Left renal cortex interstitium (tissue), 4 donors: ENCODE data around the gene PERM1. TPM values are rescaled to one million over a fixed set of nuclear protein-coding genes. Genes with fewer than 3 reads are reported as not detected.

Source experiments
- polyA plus RNA-seq, 4 donors: library from polyadenylated mRNA; unstranded; fragments of 120-200 nt; gene quantifications; one replicate each; pipeline ENCODE4 v1.2.1, GENCODE V29; 2013; ENCODE audit not compliant: insufficient read length in 4 of 4

The PERM1 gene
- polyA plus RNA-seq, 4 donors = 0.30 to 0.46 TPM; not detected in 2

Other genes with a start within 250 kb of the PERM1 start
- 100 to 1,000 TPM in 2 of 4 donors, 10 to 100 TPM in 2; 44.0 to 107 (median 86.6) TPM for gene SAMD11, start 58.2 kb downstream of the PERM1 start, polyA plus RNA-seq
- gene NOC2L, start 22.8 kb downstream of the PERM1 start, polyA plus RNA-seq = 10 to 100 TPM; 55.8 to 70.0 (median 64.6) TPM
- gene KLHL17, start 21.5 kb downstream of the PERM1 start, polyA plus RNA-seq = 10 to 100 TPM in 2 of 4 donors, 1 to 10 TPM in 2; 7.3 to 18.8 (median 12.1) TPM
- gene PLEKHN1, start 15.6 kb downstream of the PERM1 start, polyA plus RNA-seq = under 1 TPM; 0.13 to 0.70 (median 0.32) TPM
- gene HES4, start 18.0 kb upstream of the PERM1 start, polyA plus RNA-seq = 10 to 100 TPM; 15.9 to 41.0 (median 35.2) TPM
- gene ISG15, start 31.4 kb upstream of the PERM1 start, polyA plus RNA-seq = 10 to 100 TPM; 12.8 to 19.8 (median 16.2) TPM
- gene AGRN, start 38.0 kb upstream of the PERM1 start, polyA plus RNA-seq = 100 to 1,000 TPM; 176 to 318 (median 282) TPM
- gene RNF223, start 92.2 kb upstream of the PERM1 start, polyA plus RNA-seq = under 1 TPM; 0.32 to 0.78 (median 0.69) TPM
- gene C1orf159, start 134.0 kb upstream of the PERM1 start, polyA plus RNA-seq = 10 to 100 TPM in 3 of 4 donors, 1 to 10 TPM in 1; 5.5 to 24.1 (median 14.1) TPM
- 1 to 10 TPM in 1 of 4 donors, under 1 TPM in 3; 0.41 to 1.1 (median 0.63) TPM for gene TTLL10, start 191.8 kb upstream of the PERM1 start, polyA plus RNA-seq
- gene TNFRSF18, start 224.5 kb upstream of the PERM1 start, polyA plus RNA-seq = under 1 TPM; 0.29 to 0.79 (median 0.53) TPM
- 1 to 10 TPM; 1.7 to 3.1 (median 2.0) TPM for gene TNFRSF4, start 232.1 kb upstream of the PERM1 start, polyA plus RNA-seq
- 100 to 1,000 TPM; 115 to 144 (median 130) TPM for gene SDF4, start 249.9 kb upstream of the PERM1 start, polyA plus RNA-seq